Upper lobe of right lung (tissue), 1 donor: ENCODE measurements around the gene CBX3. TPM values are rescaled to one million over a fixed set of nuclear protein-coding genes. Genes with fewer than 3 reads are reported as not detected.
"Not testable (repeated sequence)": the region's sequence is repeated elsewhere in the genome, so short reads cannot be mapped to it uniquely, and the experiment has no call there.

ENCODE experiments used
- ATAC-seq: fragments of 200-7000 bp; cut with Tn5 transposase; one replicate; pipeline ENCODE4 v1.9.1; 2020; ENCODE audit warnings: mild to moderate bottlenecking, moderate library complexity
- DNase-seq: peaks from one replicate; pipeline ENCODE4 v3.0.0-alpha.2; 2020
- H3K27ac ChIP-seq: fragments of 200-600 bp; one replicate; pipeline ENCODE4 v1.8.0; 2022
- H3K27me3 ChIP-seq: fragments of 200-600 bp; one replicate; pipeline ENCODE4 v1.8.0; 2022; ENCODE audit warnings: mild to moderate bottlenecking
- H3K36me3 ChIP-seq: fragments of 200-600 bp; one replicate; pipeline ENCODE4 v1.8.0; 2022
- H3K4me1 ChIP-seq: fragments of 200-600 bp; one replicate; pipeline ENCODE4 v1.8.0; 2022
- H3K4me3 ChIP-seq: fragments of 200-600 bp; one replicate; pipeline ENCODE4 v1.8.0; 2022; ENCODE audit warnings: mild to moderate bottlenecking
- H3K9me3 ChIP-seq: fragments of 200-600 bp; one replicate; pipeline ENCODE4 v1.8.0; 2022
- intact Hi-C: fragments of 100-400 bp; cut with DNase I; formaldehyde crosslinking; loops from one replicate; pipeline ENCODE4 v1.11.0; 2022
- total RNA-seq: library from RNA; stranded (reverse); fragmentation: NEBNext Ultra II Directional; extraction: Animal tissue kit (Norgen Biotek cat#: 25700); gene quantifications from one replicate; pipeline ENCODE4 v1.2.1, GENCODE V29; 2021
- TF ChIP-seq, protein P1 (sequence below): fragments of 200-600 bp; IDR thresholded peaks from one replicate; pipeline ENCODE4 v1.8.0; 2022; ENCODE audit warnings: antibody characterized with exemption
- donor health status: DM: no; HTN: yes; CAD: no; lungs with severe emphysema.

Gene CBX3
- total RNA-seq, 1 donor from 2014 or later: 83.8 TPM

- Histone ChIP-seq H3K36me3 (peaks cover 74% of the 10 kb centered on the region), H3K4me1 (peaks cover 40% of the 10 kb centered on the region), H3K9me3 (no peaks in the 10 kb centered on the region), H3K27ac (no peak overlapping the region), H3K27me3 (no peaks in the 10 kb centered on the region), H3K4me3 (no peak overlapping the region)
- ATAC-seq: no peak
- TF ChIP-seq, protein P1, sequence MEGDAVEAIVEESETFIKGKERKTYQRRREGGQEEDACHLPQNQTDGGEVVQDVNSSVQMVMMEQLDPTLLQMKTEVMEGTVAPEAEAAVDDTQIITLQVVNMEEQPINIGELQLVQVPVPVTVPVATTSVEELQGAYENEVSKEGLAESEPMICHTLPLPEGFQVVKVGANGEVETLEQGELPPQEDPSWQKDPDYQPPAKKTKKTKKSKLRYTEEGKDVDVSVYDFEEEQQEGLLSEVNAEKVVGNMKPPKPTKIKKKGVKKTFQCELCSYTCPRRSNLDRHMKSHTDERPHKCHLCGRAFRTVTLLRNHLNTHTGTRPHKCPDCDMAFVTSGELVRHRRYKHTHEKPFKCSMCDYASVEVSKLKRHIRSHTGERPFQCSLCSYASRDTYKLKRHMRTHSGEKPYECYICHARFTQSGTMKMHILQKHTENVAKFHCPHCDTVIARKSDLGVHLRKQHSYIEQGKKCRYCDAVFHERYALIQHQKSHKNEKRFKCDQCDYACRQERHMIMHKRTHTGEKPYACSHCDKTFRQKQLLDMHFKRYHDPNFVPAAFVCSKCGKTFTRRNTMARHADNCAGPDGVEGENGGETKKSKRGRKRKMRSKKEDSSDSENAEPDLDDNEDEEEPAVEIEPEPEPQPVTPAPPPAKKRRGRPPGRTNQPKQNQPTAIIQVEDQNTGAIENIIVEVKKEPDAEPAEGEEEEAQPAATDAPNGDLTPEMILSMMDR: no peak
- no peak for DNase-seq
- intact Hi-C loops: no loop called here
Observed at GRCh38 chr7:26190417-26190869, 11.1 kb upstream of the CBX3 start.

DNA sequence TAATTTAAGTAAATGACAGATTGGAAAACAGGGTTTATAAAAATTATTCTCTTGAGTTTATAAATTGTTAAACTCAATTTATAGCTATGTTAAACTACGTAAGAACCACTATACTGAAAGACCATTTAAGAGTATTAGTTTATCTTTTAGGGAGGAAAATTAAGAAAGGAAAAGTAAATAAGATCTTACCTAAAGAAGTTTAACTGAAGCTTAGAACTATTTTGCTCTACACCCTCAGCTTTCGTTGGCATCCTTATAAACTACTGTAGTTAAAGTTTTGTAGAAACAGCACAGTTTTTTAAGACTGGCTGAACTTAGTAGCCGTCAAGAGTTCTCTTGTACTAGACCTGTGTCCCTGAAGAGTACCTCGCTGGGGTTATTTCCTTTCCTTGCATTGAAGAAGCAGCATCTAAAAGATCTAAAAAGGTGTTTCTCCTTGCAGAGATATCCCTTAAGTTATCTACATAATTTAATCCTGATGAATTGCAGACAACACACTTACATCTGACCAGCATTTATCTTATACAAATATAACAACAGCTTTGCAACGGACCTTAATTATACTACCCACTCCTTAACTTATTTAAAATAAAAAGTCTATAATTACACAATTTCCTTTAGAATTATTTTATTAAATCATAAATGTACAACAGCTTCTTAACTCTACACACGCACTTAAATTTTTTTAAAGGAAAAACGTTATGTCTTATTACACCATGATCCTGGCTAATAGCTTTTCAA is 10.1 kb upstream of the CBX3 start:
- Histone ChIP-seq H3K27me3 (no peaks in the 10 kb centered on the region), H3K4me1 (peaks cover 47% of the 10 kb centered on the region)
- no peak for ATAC-seq

DNA sequence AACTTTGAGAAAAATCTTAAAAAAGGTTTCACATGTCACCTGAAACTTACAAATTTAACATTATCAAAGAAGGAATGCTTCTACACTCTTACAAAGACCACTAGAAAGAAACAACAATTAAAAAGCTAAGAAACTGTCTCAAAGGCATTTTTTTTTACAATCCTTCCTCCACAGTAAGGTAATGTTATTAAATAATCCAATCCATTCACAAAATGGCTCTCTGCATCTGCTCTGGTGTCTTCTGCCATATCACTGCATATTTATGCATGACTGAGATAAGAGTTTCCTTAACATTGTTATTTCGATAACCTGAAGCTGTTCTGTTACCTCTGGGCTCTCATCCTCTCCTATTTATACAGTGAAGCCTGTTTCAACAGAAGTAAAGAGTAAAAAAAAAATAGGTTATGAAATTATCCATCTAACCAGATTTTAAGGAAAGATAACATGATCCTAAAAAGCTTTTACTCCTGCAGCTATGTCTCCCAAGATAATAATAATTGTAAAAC is 9.5 kb upstream of the CBX3 start:
- ATAC-seq (no peak), DNase-seq (no peak)
- intact Hi-C loops: no loop called here
- Histone ChIP-seq H3K9me3 (no peaks in the 10 kb centered on the region), H3K27ac (no peak overlapping the region), H3K27me3 (no peaks in the 10 kb centered on the region), H3K4me3 (no peak overlapping the region), H3K4me1 (peaks cover 51% of the 10 kb centered on the region), H3K36me3 (peaks cover 90% of the 10 kb centered on the region)
- TF ChIP-seq, protein P1: no peak

More for the DNA sequence above, 10.1 kb upstream of the CBX3 start:
- Histone ChIP-seq H3K27ac (no peak overlapping the region), H3K4me3 (no peak overlapping the region), H3K36me3 (peaks cover 83% of the 10 kb centered on the region), H3K9me3 (no peaks in the 10 kb centered on the region)
- intact Hi-C loops: no loop called here
- TF ChIP-seq, protein P1: no peak
- no peak for DNase-seq

DNA sequence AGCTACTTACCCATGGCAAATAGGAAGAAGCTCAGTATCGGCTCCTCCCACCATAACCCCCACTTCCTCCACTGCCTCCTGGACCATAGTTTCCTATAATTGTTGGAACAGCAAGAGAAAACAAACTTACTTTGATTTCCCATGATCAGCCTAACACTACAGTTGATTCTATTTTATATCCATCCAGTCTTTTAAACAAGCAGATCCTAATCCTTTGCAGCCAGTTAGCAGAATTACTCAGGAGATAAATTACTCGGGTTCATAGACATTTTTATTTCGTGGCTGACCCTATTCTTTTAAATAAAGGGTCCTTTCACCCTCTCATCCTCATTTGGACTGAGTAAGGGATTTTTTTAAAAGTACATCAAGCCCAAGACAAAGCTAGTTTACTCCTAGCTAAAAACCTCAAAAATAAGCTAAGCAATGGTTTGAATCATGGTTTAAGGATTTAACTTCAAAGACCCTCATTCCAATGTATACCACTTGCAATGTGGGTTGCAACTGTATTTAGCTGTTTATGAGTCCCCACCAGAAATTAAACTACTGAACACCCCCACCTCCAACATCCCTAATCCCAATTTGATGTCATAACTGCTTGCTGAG is 9.0 kb upstream of the CBX3 start:
- TF ChIP-seq, protein P1: no peak
- no peaks in the 10 kb centered on the region for H3K27me3 ChIP-seq
- H3K4me1 ChIP-seq: peaks cover 57% of the 10 kb centered on the region
- peak overlapping the region; percentile 11 for H3K4me3 ChIP-seq
- ATAC-seq (peak; percentile 31), DNase-seq (no peak)
- no peaks in the 10 kb centered on the region for H3K9me3 ChIP-seq
- intact Hi-C loops: no loop called here
- H3K36me3 ChIP-seq: peaks cover 95% of the 10 kb centered on the region
- no peak overlapping the region for H3K27ac ChIP-seq

- Histone ChIP-seq H3K27me3 (no peaks in the 10 kb centered on the region), H3K4me3 (no peak overlapping the region), H3K4me1 (peaks cover 60% of the 10 kb centered on the region), H3K27ac (no peak overlapping the region), H3K9me3 (no peaks in the 10 kb centered on the region), H3K36me3 (peaks cover 100% of the 10 kb centered on the region)
- intact Hi-C loops: no loop called here
- DNase-seq (no peak), ATAC-seq (peak; percentile 34)
- TF ChIP-seq, protein P1: no peak
Observed at GRCh38 chr7:26193432-26194207, 7.9 kb upstream of the CBX3 start.

DNA sequence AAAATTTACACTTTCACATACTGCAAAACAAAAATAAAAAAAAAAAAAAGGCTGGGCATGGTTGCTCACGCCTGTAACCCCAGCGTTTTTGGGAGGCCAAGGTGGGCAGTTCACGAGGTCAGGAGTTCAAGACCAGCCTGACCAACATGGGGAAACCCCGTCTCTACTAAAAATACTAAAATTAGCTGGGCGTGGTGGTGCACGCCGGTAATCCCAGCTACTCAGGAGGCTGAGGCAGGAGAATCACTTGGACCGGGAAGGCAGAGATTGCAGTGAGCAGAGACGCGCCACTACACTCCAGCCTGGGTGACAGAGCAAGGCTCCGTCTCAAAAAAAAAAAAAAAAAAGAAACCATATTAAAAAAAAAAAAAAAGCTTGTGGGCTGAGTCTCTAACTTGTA is 6.8 kb upstream of the CBX3 start:
- Histone ChIP-seq H3K4me1 (peaks cover 60% of the 10 kb centered on the region), H3K36me3 (peaks cover 94% of the 10 kb centered on the region)
- H3K27ac ChIP-seq, ATAC-seq, DNase-seq, intact Hi-C loops, H3K9me3 ChIP-seq, H3K4me3 ChIP-seq, H3K27me3 ChIP-seq: not testable (repeated sequence)
